Neutrophil (primary cell): ENCODE measurements around the gene TNFRSF4.

ENCODE experiments used
- H3K27ac ChIP-seq: fragments of 200-600 bp; sonication (generic); 2 replicates; pipeline ENCODE4 v1.5.1; 2016; ENCODE audit warnings: mild to moderate bottlenecking, moderate library complexity
- H3K27me3 ChIP-seq: fragments of 200-600 bp; sonication (generic); 2 replicates; pipeline ENCODE4 v1.6.0; 2016; ENCODE audit warnings: mild to moderate bottlenecking
- H3K36me3 ChIP-seq: fragments of 200-600 bp; sonication (generic); 2 replicates; pipeline ENCODE4 v1.5.1; 2017
- H3K4me1 ChIP-seq, 2 experiments: fragments of 200-600 bp in 1 of 2; sonication (generic) in 1 of 2; 1 replicate in 1 of 2; 2 replicates in 1 of 2; pipeline versions ENCODE4 v1.5.1 to v1.6.1; 2013 to 2016; ENCODE audit warnings: low read depth in 1 of 2, low read length in 1 of 2, mild to moderate bottlenecking in 1 of 2, moderate library complexity in 1 of 2; ENCODE audit not compliant: control insufficient read depth in 1 of 2, insufficient read depth in 1 of 2
- H3K4me3 ChIP-seq, 2 experiments: fragments of 200-600 bp in 1 of 2; sonication (generic) in 1 of 2; 1 replicate in 1 of 2; 2 replicates in 1 of 2; pipeline ENCODE4 v1.5.1; 2013 to 2016; ENCODE audit warnings: low read depth in 1 of 2, low read length in 1 of 2, mild to moderate bottlenecking in 1 of 2, moderate library complexity in 1 of 2
- H3K9me3 ChIP-seq: fragments of 200-600 bp; sonication (generic); 2 replicates; pipeline ENCODE4 v1.5.1; 2016
- CTCF ChIP-seq: fragments of 200-600 bp; sonication (generic); IDR thresholded peaks from 2 replicates; pipeline ENCODE4 v1.5.1; 2016; ENCODE audit warnings: antibody characterized with exemption

Gene TNFRSF4

GRCh38 chr1:1240348-1240732, 26.4 kb upstream of the TNFRSF4 start:
- H3K4me3 ChIP-seq, result no peak overlapping the region
- TF ChIP-seq CTCF, result no peak
- H3K27me3 ChIP-seq, result peaks cover 44% of the 10 kb centered on the region
- no peak overlapping the region for H3K27ac ChIP-seq
- no peaks in the 10 kb centered on the region for H3K36me3 ChIP-seq
- no peaks in the 10 kb centered on the region for H3K9me3 ChIP-seq
- no peaks in the 10 kb centered on the region for H3K4me1 ChIP-seq

- Histone ChIP-seq H3K4me3 (no peak overlapping the region), H3K4me1 (no peaks in the 10 kb centered on the region)
Measured at GRCh38 chr1:1239614-1240347, 25.8 kb upstream of the TNFRSF4 start.

GRCh38 chr1:1239227-1239613, 25.3 kb upstream of the TNFRSF4 start:
- no peak overlapping the region for H3K4me3 ChIP-seq
- TF ChIP-seq CTCF, result no peak
- no peaks in the 10 kb centered on the region for H3K36me3 ChIP-seq
- H3K4me1 ChIP-seq, result no peaks in the 10 kb centered on the region
- H3K27me3 ChIP-seq, result peaks cover 41% of the 10 kb centered on the region
- no peak overlapping the region for H3K27ac ChIP-seq
- H3K9me3 ChIP-seq, result no peaks in the 10 kb centered on the region

More at GRCh38 chr1:1239614-1240347, 25.8 kb upstream of the TNFRSF4 start:
- Histone ChIP-seq H3K27ac (no peak overlapping the region), H3K36me3 (no peaks in the 10 kb centered on the region), H3K27me3 (peaks cover 41% of the 10 kb centered on the region), H3K9me3 (no peaks in the 10 kb centered on the region)
- TF ChIP-seq CTCF, result no peak

- Histone ChIP-seq H3K27me3 (peaks cover 41% of the 10 kb centered on the region), H3K36me3 (no peaks in the 10 kb centered on the region), H3K27ac (no peak overlapping the region), H3K4me1 (no peaks in the 10 kb centered on the region), H3K4me3 (no peak overlapping the region), H3K9me3 (no peaks in the 10 kb centered on the region)
- no peak for TF ChIP-seq CTCF
Measured at GRCh38 chr1:1238702-1239178, 24.8 kb upstream of the TNFRSF4 start.

- H3K9me3 ChIP-seq, result no peaks in the 10 kb centered on the region
- H3K27ac ChIP-seq, result no peak overlapping the region
Measured at GRCh38 chr1:1237874-1238701, 24.1 kb upstream of the TNFRSF4 start.

More at GRCh38 chr1:1237874-1238701, 24.1 kb upstream of the TNFRSF4 start:
- TF ChIP-seq CTCF, result no peak
- no peaks in the 10 kb centered on the region for H3K36me3 ChIP-seq
- peaks cover 0 to under 1% of the 10 kb centered on the region in 2 experiments for H3K4me1 ChIP-seq
- H3K4me3 ChIP-seq, result no peak overlapping the region
- H3K27me3 ChIP-seq, result peaks cover 41% of the 10 kb centered on the region
